ENCODE measurements around the gene MST1R. TPM values are rescaled to one million over a fixed set of nuclear protein-coding genes. Genes with fewer than 3 reads are reported as not detected.
"Not testable (repeated sequence)": the region's sequence is repeated elsewhere in the genome, so short reads cannot be mapped to it uniquely, and the experiment has no call there.

Gene MST1R
- polyA plus RNA-seq, 1 donor = 2.4 TPM

DNA sequence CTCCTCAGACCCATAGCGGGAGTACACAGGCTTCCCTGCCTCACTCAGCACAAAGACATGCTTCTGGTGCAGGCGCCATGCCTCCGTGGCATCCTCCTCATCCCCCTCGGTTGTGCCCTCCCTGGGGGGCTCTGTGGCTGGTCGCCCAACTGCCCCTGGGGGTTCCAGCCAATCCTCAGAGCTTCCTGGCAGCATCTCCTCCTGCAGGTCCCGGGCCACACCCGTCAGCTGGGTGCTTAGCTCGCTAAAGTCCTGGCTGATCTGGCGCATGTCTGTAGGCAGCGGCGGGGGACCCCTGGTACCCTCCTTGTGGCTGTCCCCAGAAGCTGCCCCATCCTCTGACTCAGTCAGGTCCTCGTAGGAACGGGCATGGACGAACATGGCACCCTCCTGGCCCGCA, 7.9 kb upstream of the MST1R start:
- no peak for DNase-seq (ENCODE audit: low read depth)

DNA sequence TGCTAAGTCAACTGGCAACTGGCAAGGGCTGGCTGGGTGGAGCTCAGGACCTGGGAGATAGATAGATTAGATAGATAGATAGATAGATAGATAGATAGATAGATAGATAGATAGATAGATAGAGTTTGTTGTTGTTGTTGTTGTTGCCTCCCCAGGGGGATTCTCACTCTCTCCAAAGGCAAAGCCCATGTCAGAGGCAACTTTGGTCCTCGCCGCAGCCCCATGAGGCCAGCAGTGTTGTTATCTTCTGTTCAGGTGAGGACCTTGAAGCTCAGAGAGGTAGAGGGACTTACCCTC, 7.4 kb upstream of the MST1R start:
- no peak for DNase-seq (ENCODE audit: low read depth)

DNA sequence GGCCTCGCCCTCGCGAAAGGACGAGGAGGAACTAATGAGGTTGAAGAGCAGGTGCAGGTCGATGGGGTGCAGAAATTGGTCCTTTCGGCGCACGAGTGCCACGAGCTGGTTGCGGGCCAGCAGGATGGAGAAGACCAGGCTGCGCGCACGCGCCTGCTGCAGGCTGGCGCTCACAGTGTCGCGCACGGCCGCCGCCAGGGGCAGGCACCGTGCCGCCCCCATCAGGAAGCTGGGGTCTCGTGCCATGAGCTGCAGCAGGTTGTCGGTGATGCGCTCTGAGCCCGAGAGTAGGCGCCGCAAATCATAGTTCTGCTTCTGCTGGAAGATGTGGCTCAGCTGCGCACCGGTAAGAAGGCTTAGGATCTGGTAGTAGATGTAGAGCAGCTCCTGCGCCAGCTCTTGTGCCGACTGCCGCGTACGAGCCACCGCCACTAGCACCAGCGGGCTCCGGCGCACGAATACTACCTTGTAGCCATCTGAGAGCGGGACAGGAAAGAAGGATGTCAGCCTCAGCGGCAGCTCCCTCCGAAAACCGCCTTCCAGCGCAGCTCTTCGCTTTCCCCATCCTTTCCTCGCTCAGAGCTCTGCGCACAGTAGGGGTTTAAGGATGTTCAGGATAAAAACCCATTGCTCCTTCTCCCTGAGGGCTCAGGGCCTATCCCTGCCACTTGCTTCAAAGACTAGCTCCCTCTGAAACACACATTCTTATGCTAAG, 6.9 kb upstream of the MST1R start:
- no peak for DNase-seq (ENCODE audit: low read depth)

DNA sequence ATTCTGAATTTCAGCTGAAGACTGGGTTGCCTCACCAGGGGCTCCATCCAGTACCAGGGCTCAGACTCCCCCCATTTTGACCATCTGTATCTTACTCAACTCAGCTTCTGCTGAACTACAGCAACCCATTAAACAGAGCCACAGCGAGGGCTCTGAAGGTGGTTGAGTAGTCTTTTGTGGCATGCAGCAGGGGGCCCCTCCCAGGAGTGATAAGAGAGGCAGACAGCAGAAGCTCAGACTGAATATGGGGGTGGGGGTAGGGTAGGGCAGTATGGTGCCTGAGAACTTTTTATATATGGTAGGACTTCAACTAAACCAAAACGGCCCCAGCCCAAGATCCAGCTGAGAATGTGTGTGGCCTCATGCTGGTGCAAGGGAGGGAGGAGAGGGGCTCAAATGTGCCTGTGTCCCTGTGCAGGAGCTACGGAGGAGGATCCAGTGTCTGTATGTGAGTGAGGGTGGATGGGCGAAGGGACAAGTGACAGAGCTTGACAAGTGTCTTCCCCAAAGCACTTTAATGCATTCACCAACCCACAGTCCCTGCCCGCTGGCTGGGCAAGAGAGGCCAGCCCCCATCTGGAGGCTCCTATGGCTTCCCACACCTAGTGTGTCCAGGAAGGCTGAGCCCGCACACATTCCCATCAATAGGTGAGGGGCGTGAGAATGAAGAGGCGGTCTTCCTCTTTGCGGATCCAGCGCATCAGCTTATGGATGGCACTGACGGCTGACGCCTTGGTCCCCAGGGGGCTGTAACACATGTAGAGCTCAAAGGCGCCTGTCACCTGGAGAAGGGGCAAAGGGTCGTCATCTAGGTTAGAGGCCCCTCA, 4.9 kb upstream of the MST1R start:
- DNase-seq (ENCODE audit: low read depth) = no peak

DNA sequence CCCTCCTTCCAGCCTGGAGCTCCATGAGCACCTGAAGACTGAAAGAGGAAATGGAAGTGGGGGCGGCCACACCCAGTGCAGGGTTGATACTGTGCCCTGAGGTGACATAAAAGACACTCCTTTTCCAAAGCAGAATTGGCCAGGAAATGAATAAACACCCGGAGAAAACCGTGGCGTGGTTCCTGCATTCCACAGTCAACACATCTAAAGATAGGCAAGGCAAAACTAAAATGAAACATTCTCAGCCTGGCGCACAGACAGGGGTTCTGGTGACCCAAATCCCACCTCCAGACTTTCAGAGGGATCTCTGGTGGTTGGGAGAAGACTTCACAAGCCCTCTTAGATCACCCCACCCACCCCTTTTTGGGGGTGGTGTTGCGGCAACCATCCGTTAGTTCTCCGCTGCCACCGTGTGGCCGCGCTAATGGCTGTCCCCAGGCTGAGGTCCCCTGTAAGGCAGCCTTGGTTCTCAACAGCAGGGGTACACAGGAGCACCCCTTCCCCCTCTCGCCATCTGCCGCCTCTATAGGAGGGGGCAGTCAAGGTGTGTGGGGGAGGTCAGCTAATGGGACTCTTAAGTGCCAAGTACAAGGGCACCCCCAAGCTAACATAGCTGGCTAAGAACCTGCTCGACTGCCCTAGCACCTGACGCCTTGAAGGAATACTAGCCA, 2.5 kb upstream of the MST1R start:
- DNase-seq (ENCODE audit: low read depth) = peak; percentile 17

DNA sequence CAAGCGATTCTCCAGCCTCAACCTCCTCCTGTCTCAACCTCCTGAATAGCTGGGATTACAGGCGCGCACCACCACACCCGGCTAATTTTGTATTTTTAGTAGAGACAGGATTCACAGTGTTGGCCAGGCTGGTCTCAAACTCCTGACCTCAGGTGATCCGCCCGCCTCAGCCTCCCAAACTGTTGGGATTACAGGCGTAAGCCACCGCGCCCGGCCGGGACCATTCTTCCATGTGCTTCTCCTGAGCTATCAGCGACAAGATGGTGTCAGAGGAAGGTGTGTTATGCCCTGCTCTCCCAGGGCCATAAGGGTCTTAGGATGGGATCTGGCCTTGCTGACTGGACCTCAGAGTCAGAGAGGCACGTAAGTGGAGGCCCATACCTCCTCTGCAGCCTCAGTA, 775 bp upstream of the MST1R start:
- DNase-seq (ENCODE audit: low read depth) = not testable (repeated sequence)

DNA sequence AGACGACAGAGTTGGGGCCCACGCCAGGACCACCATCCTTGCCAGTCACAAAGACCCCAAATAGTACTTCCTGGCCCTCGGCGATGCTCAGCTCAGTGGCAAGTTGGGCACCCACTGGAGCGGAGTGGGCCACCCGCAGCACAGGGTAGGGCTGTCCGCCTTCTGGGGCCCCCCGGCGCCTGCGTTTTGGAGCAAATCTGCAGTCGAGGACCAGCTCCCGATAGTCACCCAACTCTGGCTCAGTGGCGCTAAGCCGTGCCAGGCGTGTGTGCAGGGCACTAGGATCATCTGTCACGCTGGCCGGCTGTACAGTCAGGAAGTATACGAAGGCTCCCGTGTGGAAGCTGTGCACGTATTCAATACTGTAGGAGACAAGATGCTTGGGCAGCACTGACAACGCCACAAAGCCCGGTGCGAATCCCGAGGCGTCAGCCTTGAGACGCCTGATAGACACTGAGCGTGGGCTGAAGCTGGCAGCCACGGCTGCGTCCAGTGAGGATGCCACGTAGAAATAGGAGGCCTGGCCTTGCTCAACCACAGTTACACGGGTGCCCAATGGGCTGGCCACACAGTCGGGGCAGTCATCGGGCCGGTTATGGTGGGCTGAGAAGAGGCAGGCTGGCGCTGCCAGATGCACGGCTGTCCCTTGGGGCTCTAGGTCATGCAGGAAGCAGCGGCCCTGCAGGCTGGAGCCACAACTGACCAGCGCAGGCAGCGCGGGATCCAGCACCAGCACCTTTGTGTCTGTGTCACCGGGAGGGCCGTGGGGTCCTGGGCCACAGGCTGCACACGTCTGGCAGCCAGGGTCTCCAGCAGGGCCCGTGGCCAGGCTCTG, 945 bp downstream of the MST1R start:
- no peak for DNase-seq (ENCODE audit: low read depth)

DNA sequence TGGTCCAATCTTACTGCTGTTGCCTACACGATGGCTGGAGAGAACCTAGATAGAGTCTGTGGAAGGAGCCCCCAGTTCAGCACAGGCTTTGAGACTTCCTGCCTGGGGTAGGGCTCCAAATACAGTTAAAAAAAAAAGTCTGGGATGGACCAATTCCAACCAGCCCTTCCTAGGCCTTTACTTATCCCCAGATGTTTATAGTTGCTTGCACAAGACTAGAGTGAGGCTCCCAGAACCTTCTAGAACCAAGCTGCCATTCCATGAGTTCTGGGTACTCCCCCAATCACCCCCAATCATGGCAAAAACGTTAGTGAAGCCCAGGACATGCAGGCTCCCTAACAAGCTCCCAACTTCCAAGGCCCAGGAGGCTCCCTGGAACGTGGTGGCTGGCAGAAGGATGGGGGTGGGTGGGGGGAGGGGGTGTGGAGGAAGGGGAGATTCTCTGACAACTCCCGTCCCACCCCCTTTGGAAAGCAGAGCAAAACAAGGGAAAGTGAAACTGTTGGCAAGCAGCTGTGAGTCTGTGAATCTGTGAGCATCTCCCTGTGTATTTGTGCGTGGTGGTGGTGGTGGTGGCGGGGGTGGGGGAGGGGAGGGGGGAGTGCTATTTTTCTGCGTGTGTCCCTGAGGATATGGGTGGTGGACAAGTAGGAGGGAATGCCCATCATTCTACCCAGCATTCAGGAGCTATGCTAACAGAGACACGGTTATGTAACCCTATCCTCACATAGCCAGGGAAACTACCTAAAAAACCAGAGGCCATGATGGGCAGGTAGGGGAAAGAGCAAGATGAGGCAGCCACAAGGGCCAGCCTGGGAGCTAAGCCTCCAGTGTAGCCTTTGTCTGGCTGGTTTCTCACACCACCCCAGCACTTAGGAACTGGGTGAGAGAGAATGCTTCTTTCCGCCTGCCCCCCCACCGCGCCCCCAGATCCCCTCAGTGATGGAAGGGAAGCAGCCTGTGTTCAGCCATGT, 2.0 kb downstream of the MST1R start:
- no peak for DNase-seq (ENCODE audit: low read depth)

DNA sequence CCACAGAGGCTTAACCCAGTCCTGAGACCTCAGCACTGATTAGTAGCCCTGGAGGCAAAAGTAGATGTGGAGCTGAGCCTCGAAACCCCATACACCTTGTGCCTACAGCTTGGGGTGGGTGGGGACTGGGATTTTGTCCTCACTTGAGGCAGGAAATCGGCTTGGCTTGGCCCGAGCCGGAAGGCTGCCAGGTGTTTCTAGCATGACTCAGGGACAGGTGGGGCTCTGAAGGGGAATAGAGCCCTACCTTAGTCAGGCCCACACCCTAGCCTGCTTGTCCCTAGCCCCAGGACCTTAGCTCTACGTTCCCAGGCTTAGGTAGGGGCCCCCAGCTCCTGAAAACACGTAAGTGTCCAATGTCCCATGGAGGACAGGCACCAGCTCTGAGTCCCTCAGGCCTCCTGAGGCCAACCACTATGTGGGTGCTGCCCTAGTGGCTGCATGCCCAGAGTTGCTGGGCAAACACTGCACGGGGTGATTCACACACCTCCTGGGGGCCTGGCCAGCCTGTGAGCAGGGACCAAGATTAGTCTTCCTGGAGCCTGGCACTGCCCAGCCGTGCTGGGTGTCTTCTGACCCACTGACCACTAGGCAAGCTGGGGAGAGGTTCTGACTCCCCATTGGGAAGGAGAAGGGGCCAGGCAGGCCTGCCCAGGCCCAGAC, 3.1 kb downstream of the MST1R start:
- no peak for DNase-seq (ENCODE audit: low read depth)

DNA sequence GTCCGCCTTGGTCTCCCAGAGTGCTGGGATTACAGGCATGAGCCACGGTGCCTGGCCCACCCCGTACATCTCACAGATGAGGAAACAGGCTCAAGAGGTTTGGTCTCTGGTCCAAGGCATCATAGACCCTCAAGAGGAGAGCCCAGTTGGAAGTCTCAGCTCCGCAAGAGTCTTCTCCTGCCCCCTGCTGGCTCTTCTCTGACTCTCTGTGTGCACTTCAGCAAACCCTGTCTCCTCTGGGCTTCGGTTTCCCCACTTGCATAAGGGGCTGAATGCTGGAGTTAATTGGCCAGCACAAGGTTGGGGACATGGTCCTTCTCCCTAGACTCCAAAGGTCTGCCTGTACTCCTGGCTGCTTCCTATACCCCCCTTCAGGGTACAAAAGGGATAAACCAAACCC, 3.9 kb downstream of the MST1R start:
- no peak for DNase-seq (ENCODE audit: low read depth)

DNA sequence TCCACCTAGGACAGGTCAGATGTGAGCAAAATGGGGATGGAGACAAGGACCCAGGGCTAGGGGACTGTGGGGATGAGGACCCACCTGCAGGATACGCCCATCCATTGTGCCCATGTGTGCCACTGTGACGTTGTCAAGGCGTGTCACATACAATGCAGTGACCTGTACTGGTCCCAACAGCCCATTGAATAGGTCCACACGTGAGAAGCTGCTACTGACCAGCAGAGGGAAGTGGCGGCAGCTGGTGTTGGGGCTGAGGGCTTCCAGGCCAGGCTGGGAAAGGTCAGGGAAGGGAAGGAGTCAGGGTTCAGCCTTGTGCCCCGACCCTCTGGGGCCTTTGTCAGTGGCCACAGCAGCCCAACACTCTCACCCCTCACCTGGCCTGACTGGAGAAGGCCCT, 4.7 kb downstream of the MST1R start:
- DNase-seq (ENCODE audit: low read depth) = no peak

DNA sequence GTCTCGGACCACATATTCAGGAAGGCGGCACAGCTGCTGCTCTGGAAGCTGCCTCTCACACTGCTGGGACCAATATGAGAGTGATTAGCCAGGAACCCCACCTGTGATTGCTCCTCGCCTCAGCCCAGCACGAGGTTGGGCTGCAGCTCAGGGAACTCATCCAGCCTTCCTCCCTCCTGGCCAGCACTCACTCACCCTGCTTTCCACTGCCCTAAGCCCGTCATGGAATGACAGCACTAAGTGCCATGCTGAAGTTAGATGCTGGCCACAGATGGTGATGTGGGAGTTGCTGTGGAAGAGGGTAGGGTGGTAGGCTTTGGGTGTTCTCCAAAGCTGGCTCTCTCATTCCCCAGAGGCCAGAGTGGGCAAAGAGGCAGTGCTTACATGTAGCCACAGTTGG, 7.3 kb downstream of the MST1R start:
- DNase-seq (ENCODE audit: low read depth) = no peak

DNA sequence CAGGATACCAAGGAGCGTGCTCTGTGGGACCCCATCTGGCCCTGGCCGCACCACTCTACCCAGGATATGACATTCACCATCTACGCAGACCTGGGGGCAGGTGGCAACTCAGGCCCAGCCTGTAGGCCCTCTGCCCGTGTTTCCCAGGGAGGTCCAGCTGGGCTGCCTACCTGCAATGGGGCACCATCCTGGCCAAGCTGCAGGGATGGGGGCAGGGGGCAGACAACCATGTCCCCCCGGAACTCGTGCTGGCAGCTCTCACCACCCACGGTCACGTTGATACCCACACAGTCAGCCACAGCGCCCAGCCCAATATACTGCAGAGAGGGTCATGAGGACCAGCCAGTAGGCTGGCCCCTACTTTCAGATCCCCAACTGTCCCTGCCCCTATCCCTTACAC, 7.9 kb downstream of the MST1R start:
- no peak for DNase-seq (ENCODE audit: low read depth)

DNA sequence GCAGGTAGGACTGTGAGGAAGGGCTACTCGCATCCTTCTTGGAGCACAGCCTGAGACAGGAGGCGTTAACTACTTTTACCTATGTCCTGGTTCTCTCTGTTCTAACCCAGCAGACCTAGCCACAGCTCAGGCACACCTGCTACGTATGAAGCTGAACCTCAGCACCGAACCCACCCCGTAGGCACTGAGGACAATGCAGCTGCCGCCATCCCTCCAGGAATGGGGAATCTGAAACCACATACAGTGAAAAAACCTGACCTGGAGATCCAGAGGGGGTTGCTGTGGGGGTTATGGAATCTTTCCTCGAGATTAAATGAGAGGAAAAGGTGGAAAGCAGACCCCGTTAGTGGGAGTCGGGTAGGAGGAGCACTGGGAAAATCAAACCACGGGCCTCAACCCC, 14.4 kb downstream of the MST1R start:
- no peak for DNase-seq (ENCODE audit: low read depth)

DNA sequence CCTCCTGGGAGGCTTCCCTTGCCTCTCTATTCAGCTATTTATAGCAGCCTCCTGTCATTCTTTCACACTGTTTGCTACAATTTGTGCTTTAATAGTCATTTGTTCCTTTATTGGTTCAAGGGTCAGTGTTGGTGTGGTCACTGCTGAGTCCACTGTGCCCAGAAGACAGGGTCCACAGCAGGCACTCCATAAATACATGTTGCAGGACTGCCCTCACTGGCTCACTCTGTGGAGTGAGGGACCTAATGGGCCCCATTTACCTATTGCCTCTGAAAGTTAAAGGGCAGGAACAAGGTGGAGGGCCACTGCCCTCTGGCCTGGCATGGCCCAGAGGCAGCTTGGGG, 16.8 kb downstream of the MST1R start:
- no peak for DNase-seq (ENCODE audit: low read depth)

DNA sequence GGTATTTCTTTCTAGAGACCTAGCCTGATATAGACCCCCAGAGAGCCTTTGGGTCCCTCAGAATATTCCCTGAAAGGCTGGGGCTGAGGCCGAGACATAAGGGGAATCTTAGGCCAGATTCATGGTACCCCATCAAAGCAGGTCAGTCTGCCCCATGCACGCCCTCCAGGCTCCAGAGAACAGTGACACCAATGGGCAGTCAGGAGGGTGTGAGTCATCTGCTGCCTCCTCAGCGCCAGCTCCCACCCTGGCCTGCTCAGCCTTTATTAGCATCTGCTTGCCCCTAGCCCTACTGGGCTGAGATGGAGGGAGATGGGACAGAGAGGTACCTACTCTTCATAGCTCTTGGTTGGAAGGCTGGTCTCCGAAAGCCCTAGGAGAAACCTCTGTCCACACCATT, 19.7 kb downstream of the MST1R start:
- no peak for DNase-seq (ENCODE audit: low read depth)

DNA sequence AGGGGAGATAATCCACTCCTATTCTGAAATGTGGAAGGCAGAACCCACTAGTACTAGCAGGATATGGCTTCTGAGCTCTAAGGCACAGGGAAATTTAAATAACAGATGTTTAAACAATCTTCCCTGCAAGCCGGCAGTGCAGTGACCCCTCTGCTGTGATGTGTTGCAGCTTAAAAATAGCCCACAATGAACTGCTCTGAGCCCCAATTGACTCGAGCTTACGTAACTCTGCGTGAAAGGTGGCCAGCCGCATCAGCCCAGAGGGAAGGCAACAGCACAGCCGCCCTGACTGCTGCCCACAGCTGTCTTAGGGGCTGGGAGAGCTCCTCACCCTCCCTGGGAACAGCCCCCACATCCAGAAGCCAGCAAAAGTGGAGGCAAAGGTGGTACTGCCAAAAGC, 21.5 kb downstream of the MST1R start:
- peak; percentile 59 for DNase-seq (ENCODE audit: low read depth)

DNA sequence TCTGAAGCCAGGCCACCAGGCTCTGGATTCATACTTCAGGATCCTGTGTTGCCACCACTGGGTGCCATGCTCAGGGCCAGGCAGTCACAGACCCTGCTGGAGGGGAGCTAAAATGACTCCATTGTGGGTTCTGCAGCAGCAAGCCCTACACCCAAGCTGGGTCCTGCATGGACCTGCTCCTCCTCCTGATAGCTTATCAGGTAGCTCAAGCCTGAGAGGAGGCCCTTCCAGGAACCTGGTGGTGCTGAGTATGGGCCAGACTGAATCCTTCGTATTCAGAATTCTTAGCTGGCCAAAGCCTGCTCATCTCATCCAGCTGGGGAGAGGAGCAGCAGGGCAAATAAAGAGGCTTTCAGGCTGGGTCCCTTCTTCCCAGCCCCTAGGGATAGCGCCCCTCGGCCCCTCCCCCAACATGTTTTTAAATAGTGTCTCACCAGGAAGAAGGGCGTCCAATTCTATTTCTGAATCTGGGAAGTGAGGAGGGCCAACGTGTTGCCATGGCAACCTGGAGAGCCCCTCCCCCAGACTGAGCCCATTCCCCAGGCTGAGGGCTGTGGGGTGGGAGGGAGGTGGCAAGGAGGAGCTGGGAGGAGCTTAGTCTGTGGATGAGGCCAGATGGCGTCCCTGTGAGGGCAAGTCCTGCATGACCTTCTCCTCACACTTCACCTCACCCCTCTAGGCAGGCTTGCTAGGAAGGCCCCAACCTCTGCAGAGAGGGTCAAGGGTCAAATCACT, 22.9 kb downstream of the MST1R start:
- DNase-seq (ENCODE audit: low read depth) = no peak

DNA sequence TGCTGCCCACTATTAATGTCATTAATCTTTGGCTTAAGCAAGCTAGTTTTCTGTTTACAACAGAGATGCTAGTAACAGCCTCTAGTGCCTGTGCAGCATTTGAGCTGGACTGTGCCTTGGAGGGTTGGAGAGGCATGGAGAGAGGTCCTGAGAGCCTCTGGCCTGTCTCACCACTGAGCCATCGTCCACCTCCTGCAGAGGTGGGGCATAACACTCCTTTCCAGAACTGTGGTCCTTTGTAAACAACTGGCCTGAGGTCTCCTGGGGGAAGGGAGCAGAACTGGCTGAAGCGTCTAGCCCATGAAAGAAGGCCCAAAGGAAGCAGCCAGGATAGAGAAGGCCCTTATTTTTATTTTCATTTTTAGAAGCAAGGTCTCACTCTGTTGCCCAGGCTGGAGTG, 24.0 kb downstream of the MST1R start:
- DNase-seq (ENCODE audit: low read depth) = no peak

DNA sequence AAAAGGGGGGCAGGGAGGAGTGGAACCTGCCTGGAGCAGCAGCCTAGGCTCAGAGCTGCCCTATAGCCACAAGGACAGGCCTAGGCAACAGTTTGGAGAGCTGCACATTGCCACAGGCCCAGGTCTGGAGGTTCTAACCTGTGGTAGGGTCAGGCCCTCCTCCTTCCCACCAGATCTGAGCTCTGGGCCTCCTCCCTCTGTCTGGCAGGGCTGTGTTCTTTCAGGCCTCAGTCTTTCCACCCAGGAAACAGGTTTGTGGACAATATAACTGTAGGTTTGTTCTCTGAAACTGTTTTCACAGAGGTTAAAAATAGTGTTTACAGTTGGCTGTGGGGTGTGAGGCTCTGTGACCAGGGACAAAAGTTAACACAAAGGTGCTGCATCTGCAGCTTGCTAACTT, 25.0 kb downstream of the MST1R start:
- DNase-seq (ENCODE audit: low read depth) = no peak

Measured in forelimb muscle (tissue), 1 donor.